Astrocyte (in vitro differentiated cells and primary cell): ENCODE results near the gene ANP32A.

Experiments used
- CTCF ChIP-seq: IDR thresholded peaks from 2 replicates; pipeline ENCODE4 v1.5.1; 2011; ENCODE audit warnings: low read depth, mild to moderate bottlenecking, inconsistent platforms, low read length, moderate library complexity; ENCODE audit not compliant: insufficient read depth
- EZH2 ChIP-seq: IDR thresholded peaks from 2 replicates; pipeline ENCODE4 v1.6.1; 2012; ENCODE audit warnings: mild to moderate bottlenecking, low read length, inconsistent platforms; ENCODE audit not compliant: insufficient read depth

- TF ChIP-seq CTCF = no peak
- TF ChIP-seq EZH2 = no peak
Measured at GRCh38 chr15:68802373-68802772, 18.3 kb downstream of the ANP32A start.
